HepG2 (cell line): Measurements from ENCODE around the gene ZNF26. TPM values are rescaled to one million over a fixed set of nuclear protein-coding genes. Genes with fewer than 3 reads are reported as not detected.
A peak's percentile ranks its signal among the peaks of the same experiment; 100 is the strongest.

Experiments
- AKNA ChIP-seq: sonication (generic); formaldehyde crosslinking; IDR thresholded peaks from 2 replicates; pipeline ENCODE4 v1.4.0; 2020; ENCODE audit warnings: missing genetic modification reagents, borderline replicate concordance
- HMGA1 ChIP-seq: sonication (generic); formaldehyde crosslinking; conservative IDR thresholded peaks from 2 replicates; pipeline ENCODE4 v1.4.0; 2020; ENCODE audit warnings: missing genetic modification reagents
- PAXIP1 ChIP-seq: sonication (generic); formaldehyde crosslinking; conservative IDR thresholded peaks from 2 replicates; pipeline ENCODE4 v1.4.0; 2020; ENCODE audit warnings: mild to moderate bottlenecking, missing genetic modification reagents, moderate library complexity
- REST ChIP-seq, 2 experiments: IDR thresholded peaks; 2 replicates each; pipeline ENCODE4 v1.6.1; 2011 to 2012; ENCODE audit warnings: low read length in 2 of 2, borderline replicate concordance in 1 of 2, low read depth in 1 of 2, mild to moderate bottlenecking in 1 of 2, moderate library complexity in 1 of 2
- STAT5B ChIP-seq: sonication (generic); formaldehyde crosslinking; IDR thresholded peaks from 2 replicates; pipeline ENCODE4 v1.4.0; 2020; ENCODE audit warnings: missing genetic modification reagents
- TFDP1 ChIP-seq: IDR thresholded peaks from 2 replicates; pipeline ENCODE4 v1.6.1; 2016; ENCODE audit warnings: missing compliant biosample characterization, missing genetic modification reagents, borderline replicate concordance
- ZBTB8A ChIP-seq: sonication (generic); formaldehyde crosslinking; IDR thresholded peaks from 2 replicates; pipeline ENCODE4 v1.4.0; 2020; ENCODE audit warnings: mild to moderate bottlenecking, low read depth, missing genetic modification reagents, borderline replicate concordance
- ZNF549 ChIP-seq: sonication (generic); formaldehyde crosslinking; IDR thresholded peaks from 2 replicates; pipeline ENCODE4 v1.5.0; 2020; ENCODE audit warnings: missing genetic modification reagents
- ZNF639 ChIP-seq: conservative IDR thresholded peaks from 2 replicates; pipeline ENCODE4 v1.6.1; 2018; ENCODE audit warnings: missing genetic modification reagents
- ZNF691 ChIP-seq: sonication (generic); formaldehyde crosslinking; IDR thresholded peaks from 2 replicates; pipeline ENCODE4 v1.4.0; 2020; ENCODE audit warnings: missing genetic modification reagents, low read depth, mild to moderate bottlenecking, borderline replicate concordance
- polyA plus RNA-seq, 8 experiments: library from polyadenylated mRNA; depleted of rRNA in 3 of 8; stranded (reverse) in 7 of 8; unstranded in 1 of 8; fragments of >200 nt; fragmentation: Illumina TruSeq in 4 of 8; extraction: Trizol in 4 of 8; gene quantifications; 2 replicates each; pipeline versions ENCODE4 v1.2.1 to v1.2.3, GENCODE V29; 2011 to 2016; ENCODE audit warnings: low read depth in 4 of 8, missing spikeins in 1 of 8, mixed read lengths in 1 of 8; ENCODE audit not compliant: insufficient read depth in 1 of 8
- total RNA-seq, 5 experiments: library from RNA; depleted of rRNA; stranded (reverse); fragments of >200 nt; fragmentation: Illumina TruSeq; extraction: Trizol; gene quantifications; 2 replicates each; pipeline ENCODE4 v1.2.3, GENCODE V29; 2016; ENCODE audit warnings: low read depth in 1 of 5

Gene ZNF26
- total and polyA plus RNA-seq, 2 of the 13 experiments (the other 11 are each of a cell fraction or from before 2014, with no cell fraction given) = 3.8 to 6.5 TPM

GRCh38 chr12:132986001-132986884, at the start of gene ZNF26 (continued):
- TF ChIP-seq ZNF639 (CRISPR knock-in tag) (no peak), ZNF549 (CRISPR knock-in tag) (no peak), REST (IDR thresholded peaks at IDR 0.05; ENCODE audit: borderline replicate concordance in 1 of 2, low read depth in 1 of 2, low read length in 2 of 2) (no peak), TFDP1 (CRISPR knock-in tag) (peak; percentile 76; the same call in 1 of the 2 replicates), HMGA1 (no peak), STAT5B (CRISPR knock-in tag) (no peak), AKNA (CRISPR knock-in tag) (no peak; the same call in 1 of the 2 replicates), PAXIP1 (CRISPR knock-in tag) (peak; percentile 27; the same call in 1 of the 2 replicates), ZNF691 (0 out of 2 replicates have a peak, but pooled peaks have one; percentile 26), ZBTB8A (no peak)
